WERI-Rb-1 (cell line): ENCODE measurements around the gene PMM1.

Experiments
- DNase-seq: peaks from one replicate; pipeline ENCODE4 v3.0.0-alpha.2; 2020
- H3K27ac ChIP-seq: fragments of 250-450 bp; sonication (Bioruptor Pico); 2 replicates; pipeline ENCODE4 v1.5.1; 2020; ENCODE audit warnings: mild to moderate bottlenecking, moderate library complexity
- H3K27me3 ChIP-seq: fragments of 250-450 bp; sonication (Bioruptor Pico); 2 replicates; pipeline ENCODE4 v1.5.1; 2021; ENCODE audit warnings: mild to moderate bottlenecking, low read depth, moderate library complexity; ENCODE audit not compliant: insufficient read depth, severe bottlenecking
- H3K36me3 ChIP-seq: fragments of 250-450 bp; sonication (Bioruptor Pico); 2 replicates; pipeline ENCODE4 v1.5.1; 2020; ENCODE audit warnings: mild to moderate bottlenecking, moderate library complexity
- H3K4me3 ChIP-seq: 2 replicates; pipeline ENCODE4 v1.5.1; 2011; ENCODE audit warnings: low read depth, mild to moderate bottlenecking, control low read depth, low read length
- H3K9me3 ChIP-seq: fragments of 250-450 bp; sonication (Bioruptor Pico); 2 replicates; pipeline ENCODE4 v1.5.1; 2021; ENCODE audit warnings: mild to moderate bottlenecking, moderate library complexity; ENCODE audit not compliant: severe bottlenecking
- TF ChIP-seq, protein P1 (sequence below): IDR thresholded peaks from 2 replicates; pipeline ENCODE4 v1.5.1; 2011; ENCODE audit warnings: low read depth, mild to moderate bottlenecking, control low read depth, inconsistent platforms, low read length

The PMM1 gene

DNA sequence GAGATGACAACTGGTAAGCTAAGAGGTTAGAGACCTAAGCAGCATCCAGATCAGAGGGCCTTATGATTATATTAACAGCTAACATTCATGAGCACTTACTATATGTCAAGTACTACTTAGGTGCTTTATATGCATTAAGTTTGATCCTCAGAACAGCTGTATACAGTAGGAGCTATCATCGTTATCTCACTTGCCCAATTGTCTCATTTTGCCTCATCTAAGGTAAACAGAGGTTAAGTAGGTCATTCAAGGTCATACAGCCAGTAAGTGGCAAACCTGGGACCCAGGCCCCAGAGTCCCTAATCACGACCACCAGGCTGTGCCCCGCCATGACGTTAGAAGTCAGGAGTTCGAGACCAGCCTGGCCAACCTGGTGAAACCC, 40.8 kb downstream of the PMM1 start:
- Histone ChIP-seq H3K27me3 (no peaks in the 10 kb centered on the region), H3K27ac (no peak overlapping the region), H3K9me3 (no peaks in the 10 kb centered on the region), H3K36me3 (no peaks in the 10 kb centered on the region), H3K4me3 (no peak overlapping the region)
- DNase-seq: no peak
- TF ChIP-seq, protein P1, sequence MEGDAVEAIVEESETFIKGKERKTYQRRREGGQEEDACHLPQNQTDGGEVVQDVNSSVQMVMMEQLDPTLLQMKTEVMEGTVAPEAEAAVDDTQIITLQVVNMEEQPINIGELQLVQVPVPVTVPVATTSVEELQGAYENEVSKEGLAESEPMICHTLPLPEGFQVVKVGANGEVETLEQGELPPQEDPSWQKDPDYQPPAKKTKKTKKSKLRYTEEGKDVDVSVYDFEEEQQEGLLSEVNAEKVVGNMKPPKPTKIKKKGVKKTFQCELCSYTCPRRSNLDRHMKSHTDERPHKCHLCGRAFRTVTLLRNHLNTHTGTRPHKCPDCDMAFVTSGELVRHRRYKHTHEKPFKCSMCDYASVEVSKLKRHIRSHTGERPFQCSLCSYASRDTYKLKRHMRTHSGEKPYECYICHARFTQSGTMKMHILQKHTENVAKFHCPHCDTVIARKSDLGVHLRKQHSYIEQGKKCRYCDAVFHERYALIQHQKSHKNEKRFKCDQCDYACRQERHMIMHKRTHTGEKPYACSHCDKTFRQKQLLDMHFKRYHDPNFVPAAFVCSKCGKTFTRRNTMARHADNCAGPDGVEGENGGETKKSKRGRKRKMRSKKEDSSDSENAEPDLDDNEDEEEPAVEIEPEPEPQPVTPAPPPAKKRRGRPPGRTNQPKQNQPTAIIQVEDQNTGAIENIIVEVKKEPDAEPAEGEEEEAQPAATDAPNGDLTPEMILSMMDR: no peak

DNA sequence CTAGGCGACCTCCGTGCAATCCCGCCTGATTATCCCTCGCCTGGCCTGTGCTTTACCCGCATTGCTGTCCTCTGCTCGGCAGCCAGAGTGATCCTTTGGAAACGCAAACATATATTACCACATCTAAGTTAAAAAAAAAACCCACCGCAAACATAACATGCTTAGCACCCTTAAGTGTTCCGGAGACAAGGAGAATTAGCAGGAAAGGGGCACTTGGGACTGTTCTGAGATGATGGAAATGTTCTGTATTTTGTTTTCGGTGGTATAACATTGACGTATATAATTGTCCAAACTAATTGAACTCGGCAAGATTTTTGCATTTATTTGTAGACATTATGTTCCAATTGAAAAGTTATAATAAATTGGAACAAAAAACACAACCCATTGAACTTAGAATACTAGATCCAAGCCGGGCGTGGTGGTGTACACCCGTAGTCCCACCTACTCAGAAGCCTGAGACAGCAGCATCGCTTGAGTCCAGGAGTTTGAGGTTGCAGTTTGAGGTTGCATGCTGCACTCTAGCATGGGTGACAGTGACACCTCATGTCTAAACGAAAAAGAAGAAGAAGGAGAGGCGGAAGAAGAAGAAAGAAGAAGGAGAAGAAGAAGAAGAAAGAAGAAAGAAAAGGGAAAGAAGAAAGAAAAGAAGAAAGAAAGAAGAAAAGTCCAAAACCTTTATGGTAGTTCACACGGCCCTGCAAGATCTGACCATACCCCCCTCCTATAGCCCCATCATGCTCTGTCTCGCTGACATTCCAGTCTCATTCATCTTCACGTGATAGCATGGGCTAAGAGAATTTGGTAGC, 44.8 kb downstream of the PMM1 start:
- no peaks in the 10 kb centered on the region for H3K9me3 ChIP-seq
- H3K4me3 ChIP-seq: peak overlapping the region; percentile 47
- DNase-seq: no peak
- TF ChIP-seq, protein P1: no peak
- H3K27me3 ChIP-seq: no peaks in the 10 kb centered on the region
- peak overlapping the region; percentile 48 for H3K27ac ChIP-seq
- H3K36me3 ChIP-seq: peaks cover 13% of the 10 kb centered on the region

DNA sequence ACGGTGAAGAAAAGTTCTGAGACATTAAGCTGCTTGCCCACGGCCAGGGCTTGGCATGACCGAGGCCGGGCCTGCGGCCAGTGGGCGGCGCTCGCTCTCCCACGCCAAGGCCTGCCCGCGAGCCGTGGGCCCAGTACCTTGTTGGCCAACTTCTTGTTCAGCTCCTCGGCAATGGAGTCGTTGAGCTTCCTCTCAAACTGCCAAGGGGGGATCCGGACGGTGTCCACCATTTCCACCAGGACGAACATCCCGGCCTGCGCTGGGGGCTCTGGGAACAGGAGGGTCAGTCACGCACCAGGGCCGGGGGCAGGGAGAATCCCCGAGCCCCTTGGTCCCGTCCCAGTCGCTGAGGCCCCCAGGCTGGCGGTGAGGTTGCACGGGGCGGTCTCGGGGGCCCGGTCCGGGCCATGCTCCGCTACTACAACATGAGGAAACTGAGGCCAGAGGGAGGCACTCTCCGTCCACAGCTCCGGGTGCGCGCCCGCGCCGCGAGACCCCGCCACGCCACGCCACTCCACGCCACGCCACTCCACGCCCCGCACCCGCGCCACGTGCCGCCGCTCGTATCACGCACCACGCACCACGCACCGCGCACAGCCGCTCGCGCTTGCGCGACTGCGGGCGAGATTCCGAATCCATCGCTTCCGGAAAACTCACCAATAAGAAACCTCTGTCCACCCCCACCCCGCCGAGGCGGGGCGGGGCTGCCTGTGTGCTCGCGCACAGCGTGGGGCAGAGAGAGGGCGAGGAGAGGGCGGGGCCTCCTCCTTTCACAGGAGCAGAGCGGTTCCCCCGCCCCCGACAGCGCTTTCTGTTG, 45.6 kb downstream of the PMM1 start, which contains the start of gene POLR3H:
TSS of gene POLR3H (minus strand) at position 617 of the 817 bp plus-strand sequence. CDS start at position 248, 369 bp downstream.
- TF ChIP-seq, protein P1: peak; percentile 80
- H3K27me3 ChIP-seq: no peaks in the 10 kb centered on the region
- peak within 1 kb of the TSS; percentile 73 for H3K4me3 ChIP-seq
- H3K9me3 ChIP-seq: no peaks in the 10 kb centered on the region
- peaks cover 17% of the 10 kb centered on the region for H3K36me3 ChIP-seq
- peak; percentile 99 for DNase-seq
- peak within 1 kb of the TSS; percentile 86 for H3K27ac ChIP-seq

DNA sequence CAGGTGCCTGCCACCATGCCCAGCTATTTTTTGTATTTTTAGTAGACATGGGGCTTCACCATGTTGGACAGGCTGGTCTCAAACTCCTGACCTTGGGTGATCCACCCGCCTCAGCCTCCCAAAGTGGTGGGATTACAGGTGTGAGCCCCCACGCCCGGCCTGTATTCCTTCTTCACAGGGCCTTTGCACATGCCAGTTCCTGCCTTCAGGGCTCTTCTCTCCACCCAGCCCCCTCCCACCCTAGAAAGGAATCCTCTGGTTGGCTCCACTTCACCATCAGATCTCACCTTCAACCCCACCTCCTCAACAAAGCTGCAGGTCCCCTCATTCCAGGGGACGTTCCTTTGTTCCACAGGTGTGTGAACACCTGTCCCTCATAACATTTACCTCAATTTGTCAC, 47.4 kb downstream of the PMM1 start:
- H3K4me3 ChIP-seq: no peak overlapping the region

DNA sequence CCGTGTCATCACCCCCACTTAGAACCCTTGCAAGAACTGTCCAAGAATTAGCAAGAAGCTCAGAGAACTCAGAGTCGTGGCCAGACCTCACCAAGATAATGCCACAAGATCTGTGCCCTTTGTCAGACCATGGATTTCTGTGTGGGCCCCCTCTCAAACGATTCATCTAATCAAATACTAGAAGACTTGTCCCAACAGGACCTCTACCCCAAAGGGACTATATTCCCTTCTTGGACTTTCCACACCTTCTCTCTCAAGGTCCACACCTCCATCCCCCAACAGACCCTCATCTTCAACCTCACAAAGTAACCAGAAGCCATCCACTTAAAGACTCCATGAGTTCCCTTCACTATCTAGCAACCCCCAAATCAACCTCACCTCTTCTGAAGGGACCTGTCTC, 48.2 kb downstream of the PMM1 start:
- H3K4me3 ChIP-seq: no peak overlapping the region
- H3K36me3 ChIP-seq: peaks cover 34% of the 10 kb centered on the region
- H3K9me3 ChIP-seq: no peaks in the 10 kb centered on the region
- no peak for DNase-seq
- TF ChIP-seq, protein P1: no peak
- H3K27ac ChIP-seq: peak overlapping the region; percentile 86
- no peaks in the 10 kb centered on the region for H3K27me3 ChIP-seq

More for the DNA sequence above, 47.4 kb downstream of the PMM1 start:
- no peak overlapping the region for H3K27ac ChIP-seq
- peaks cover 30% of the 10 kb centered on the region for H3K36me3 ChIP-seq
- no peak for DNase-seq
- H3K9me3 ChIP-seq: no peaks in the 10 kb centered on the region
- no peaks in the 10 kb centered on the region for H3K27me3 ChIP-seq
- TF ChIP-seq, protein P1: no peak
